ELR (cell line): ENCODE results near the gene OR10C1.

Experiments
- DNase-seq: peaks from one replicate; pipeline ENCODE4 v3.0.0-alpha.2; 2015; ENCODE audit warnings: low read depth

The OR10C1 gene

GRCh38 chr6:29477923-29478450 is 38.9 kb downstream of the OR10C1 start:
- DNase-seq, result no peak

- DNase-seq, result no peak
Measured at GRCh38 chr6:29478740-29479139, 39.6 kb downstream of the OR10C1 start.

- no peak for DNase-seq
Measured at GRCh38 chr6:29479560-29479959, 40.5 kb downstream of the OR10C1 start.

- DNase-seq, result peak; percentile 59
Measured at GRCh38 chr6:29483186-29483585, 44.1 kb downstream of the OR10C1 start.

GRCh38 chr6:29483735-29484134 is 44.6 kb downstream of the OR10C1 start:
- DNase-seq, result no peak

- no peak for DNase-seq
Measured at GRCh38 chr6:29486577-29486976, 47.5 kb downstream of the OR10C1 start.

GRCh38 chr6:29487131-29487530 is 48.0 kb downstream of the OR10C1 start:
- DNase-seq, result no peak

GRCh38 chr6:29487660-29488059 is 48.6 kb downstream of the OR10C1 start, which contains the start of gene MAS1L:
MAS1L (minus strand) TSS chr6:29487956; CDS start chr6:29487902, 54 bp downstream.
- DNase-seq, result no peak

- no peak for DNase-seq
Measured at GRCh38 chr6:29488874-29489273, 49.8 kb downstream of the OR10C1 start.

GRCh38 chr6:29489286-29489685 is 50.2 kb downstream of the OR10C1 start:
- DNase-seq, result no peak

- DNase-seq, result no peak
Measured at GRCh38 chr6:29490055-29490454, 50.9 kb downstream of the OR10C1 start.

- DNase-seq, result no peak
Measured at GRCh38 chr6:29490552-29490951, 51.4 kb downstream of the OR10C1 start.
